ENCODE results near the gene ZFP57.

ZFP57 gene

DNA sequence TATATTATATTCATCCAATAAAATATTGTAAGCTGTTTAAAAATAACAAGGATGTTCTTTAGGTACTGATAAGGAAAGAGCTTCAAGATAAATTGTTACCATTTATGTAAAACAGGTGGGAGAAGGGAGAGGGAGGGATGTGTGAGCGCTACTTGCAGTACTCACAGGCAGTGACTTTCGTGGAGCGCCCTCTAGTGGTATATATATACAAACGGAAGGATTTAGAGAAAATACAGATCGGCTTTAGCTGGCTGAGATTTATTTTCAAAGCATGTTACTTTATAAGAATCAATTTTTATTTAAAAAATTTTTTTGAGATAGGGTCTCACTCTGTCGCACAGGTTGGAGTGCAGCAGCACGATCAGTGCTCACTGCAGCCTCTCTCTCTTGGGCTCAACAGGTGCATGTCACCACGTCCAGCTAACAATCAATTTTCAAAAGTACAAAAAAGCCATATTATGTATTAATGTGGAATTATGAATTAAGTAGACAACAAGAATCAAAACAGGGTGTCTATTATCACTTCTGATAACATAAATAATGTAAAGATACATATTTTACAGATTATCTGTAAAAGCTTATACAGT, 27.4 kb downstream of the ZFP57 start:
- TF ChIP-seq, protein P1, sequence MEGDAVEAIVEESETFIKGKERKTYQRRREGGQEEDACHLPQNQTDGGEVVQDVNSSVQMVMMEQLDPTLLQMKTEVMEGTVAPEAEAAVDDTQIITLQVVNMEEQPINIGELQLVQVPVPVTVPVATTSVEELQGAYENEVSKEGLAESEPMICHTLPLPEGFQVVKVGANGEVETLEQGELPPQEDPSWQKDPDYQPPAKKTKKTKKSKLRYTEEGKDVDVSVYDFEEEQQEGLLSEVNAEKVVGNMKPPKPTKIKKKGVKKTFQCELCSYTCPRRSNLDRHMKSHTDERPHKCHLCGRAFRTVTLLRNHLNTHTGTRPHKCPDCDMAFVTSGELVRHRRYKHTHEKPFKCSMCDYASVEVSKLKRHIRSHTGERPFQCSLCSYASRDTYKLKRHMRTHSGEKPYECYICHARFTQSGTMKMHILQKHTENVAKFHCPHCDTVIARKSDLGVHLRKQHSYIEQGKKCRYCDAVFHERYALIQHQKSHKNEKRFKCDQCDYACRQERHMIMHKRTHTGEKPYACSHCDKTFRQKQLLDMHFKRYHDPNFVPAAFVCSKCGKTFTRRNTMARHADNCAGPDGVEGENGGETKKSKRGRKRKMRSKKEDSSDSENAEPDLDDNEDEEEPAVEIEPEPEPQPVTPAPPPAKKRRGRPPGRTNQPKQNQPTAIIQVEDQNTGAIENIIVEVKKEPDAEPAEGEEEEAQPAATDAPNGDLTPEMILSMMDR (IDR thresholded peaks at IDR 0.05; ENCODE audit: borderline replicate concordance, insufficient read depth, low read depth, low read length) = peak; percentile 46; the same call in 1 of the 2 replicates
- H3K4me3 ChIP-seq (ENCODE audit: low read depth, low read length) = no peak overlapping the region

- no peak overlapping the region for H3K4me3 ChIP-seq (ENCODE audit: low read depth, low read length)
- TF ChIP-seq, protein P1 (IDR thresholded peaks at IDR 0.05; ENCODE audit: borderline replicate concordance, insufficient read depth, low read depth, low read length) = no peak
Measured at GRCh38 chr6:29652198-29652584, 28.8 kb downstream of the ZFP57 start.

- no peak overlapping the region for H3K4me3 ChIP-seq (ENCODE audit: low read depth, low read length)
- TF ChIP-seq, protein P1 (IDR thresholded peaks at IDR 0.05; ENCODE audit: borderline replicate concordance, insufficient read depth, low read depth, low read length) = peak; percentile 38; the same call in 1 of the 2 replicates
Measured at GRCh38 chr6:29651413-29652197, 29.3 kb downstream of the ZFP57 start.

- TF ChIP-seq, protein P1 (IDR thresholded peaks at IDR 0.05; ENCODE audit: borderline replicate concordance, insufficient read depth, low read depth, low read length) = peak; percentile 84
- H3K4me3 ChIP-seq (ENCODE audit: low read depth, low read length) = peak overlapping the region; percentile 53
Measured at GRCh38 chr6:29649701-29650673, 31.0 kb downstream of the ZFP57 start.

GRCh38 chr6:29647927-29648642, 32.9 kb downstream of the ZFP57 start:
- TF ChIP-seq, protein P1 (IDR thresholded peaks at IDR 0.05; ENCODE audit: borderline replicate concordance, insufficient read depth, low read depth, low read length) = peak; percentile 44; the same call in 1 of the 2 replicates
- H3K4me3 ChIP-seq (ENCODE audit: low read depth, low read length) = no peak overlapping the region

- no peak overlapping the region for H3K4me3 ChIP-seq (ENCODE audit: low read depth, low read length)
- TF ChIP-seq, protein P1 (IDR thresholded peaks at IDR 0.05; ENCODE audit: borderline replicate concordance, insufficient read depth, low read depth, low read length) = no peak
Measured at GRCh38 chr6:29641430-29642148, 39.4 kb downstream of the ZFP57 start.

Measured in GM12875 (cell line).